GM12865 (cell line): ENCODE data around the gene SLC35F4.
A peak's percentile ranks its signal among the peaks of the same experiment; 100 is the strongest.
"Not testable (repeated sequence)": the region's sequence is repeated elsewhere in the genome, so short reads cannot be mapped to it uniquely, and the experiment has no call there.

ENCODE experiments used
- DNase-seq: peaks from one replicate; pipeline ENCODE4 v3.0.0; 2010; ENCODE audit warnings: low read depth
- H3K4me3 ChIP-seq: 2 replicates; pipeline ENCODE4 v1.5.1; 2011; ENCODE audit warnings: mild to moderate bottlenecking, low read depth, low read length, control low read depth
- CTCF ChIP-seq: IDR thresholded peaks from 2 replicates; pipeline ENCODE4 v1.5.1; 2011; ENCODE audit warnings: low read length, control low read depth, low read depth, inconsistent platforms; ENCODE audit not compliant: insufficient read depth; ENCODE audit errors: missing control alignments

The SLC35F4 gene

DNA sequence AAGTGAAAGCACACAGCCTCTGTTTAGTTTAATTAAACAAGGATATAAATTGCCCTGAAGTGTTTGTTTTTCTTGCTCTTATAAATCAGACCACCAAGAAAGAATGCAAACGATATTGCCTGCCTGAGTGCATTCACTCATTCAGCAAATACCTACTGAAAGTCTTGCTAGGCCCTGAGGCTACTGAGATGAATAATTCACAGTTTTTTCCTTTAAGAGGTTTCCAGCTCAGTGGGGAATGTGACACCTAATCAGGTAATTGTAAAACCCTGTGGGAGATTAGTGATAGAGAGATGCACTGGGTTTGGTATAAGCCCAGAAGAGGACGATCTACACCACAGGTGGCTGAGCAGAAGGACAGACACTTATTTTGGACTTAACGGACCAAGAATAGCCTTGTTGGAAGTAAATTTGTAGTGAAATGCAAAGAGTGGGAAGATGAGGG, 151.4 kb downstream of the SLC35F4 start:
- TF ChIP-seq CTCF, result no peak
- no peak for DNase-seq
- H3K4me3 ChIP-seq, result no peak overlapping the region

DNA sequence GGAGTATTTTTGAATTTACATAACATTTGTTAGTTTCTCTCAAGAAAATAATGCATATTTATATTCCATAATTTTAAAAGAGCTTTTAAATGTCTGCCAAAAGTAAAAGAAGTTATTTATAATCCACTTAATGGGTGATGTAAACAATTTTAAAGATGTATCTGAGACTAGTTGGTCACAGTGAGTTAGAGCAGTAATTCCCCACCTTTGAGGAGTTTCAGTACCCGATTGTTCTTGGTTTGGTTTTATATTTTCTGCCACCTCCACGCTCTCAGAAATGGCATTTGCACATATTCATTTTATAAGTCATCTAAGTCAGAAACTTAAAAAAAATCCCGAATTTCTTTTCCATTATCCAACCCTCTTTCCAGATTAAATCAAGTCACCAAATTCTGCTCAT, 153.2 kb downstream of the SLC35F4 start:
- DNase-seq, result no peak
- no peak for TF ChIP-seq CTCF
- H3K4me3 ChIP-seq, result no peak overlapping the region

DNA sequence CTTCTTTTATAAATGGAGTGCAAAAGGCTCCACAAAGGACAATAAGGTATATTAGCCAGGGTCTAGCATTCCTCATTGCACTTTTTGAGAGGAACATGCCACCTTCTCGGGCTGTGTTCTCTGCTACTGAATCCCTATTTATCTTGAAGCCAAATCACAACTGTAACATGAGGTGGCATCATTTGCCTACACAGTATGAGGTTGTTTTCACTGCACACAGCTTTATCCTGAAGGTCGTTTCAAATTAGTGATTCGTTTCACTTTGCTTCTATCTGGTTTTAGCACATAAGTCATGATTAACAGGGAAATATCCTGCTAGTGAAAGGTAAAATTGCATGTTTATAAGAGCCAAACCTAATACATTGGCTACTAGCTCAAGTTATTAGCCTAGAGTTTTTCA, 153.8 kb downstream of the SLC35F4 start:
- no peak for DNase-seq
- H3K4me3 ChIP-seq, result no peak overlapping the region
- TF ChIP-seq CTCF, result no peak

- no peak for TF ChIP-seq CTCF
- no peak for DNase-seq
- no peak overlapping the region for H3K4me3 ChIP-seq
These were observed 156.0 kb downstream of the SLC35F4 start for GRCh38 chr14:57709909-57710308.

DNA sequence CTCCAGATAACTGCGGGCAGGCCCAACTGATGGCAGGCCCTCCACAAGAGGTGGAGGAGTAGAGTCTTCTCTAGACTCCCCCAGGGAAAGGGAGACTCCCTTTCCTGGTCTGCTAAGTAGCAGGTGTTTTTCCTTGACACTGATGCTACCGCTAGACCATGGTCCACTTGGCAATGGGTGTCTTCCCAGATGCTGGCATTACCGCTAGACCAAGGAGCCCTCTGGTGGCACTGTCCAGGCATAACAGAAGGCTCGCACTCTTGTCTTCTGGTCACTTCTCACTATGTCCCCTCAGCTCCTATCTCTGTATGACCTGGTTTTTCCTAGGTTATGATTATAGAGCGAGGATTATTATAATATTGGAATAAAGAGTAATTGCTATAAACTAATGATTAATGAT, 156.8 kb downstream of the SLC35F4 start:
- DNase-seq, H3K4me3 ChIP-seq: not testable (repeated sequence)

GRCh38 chr14:57707219-57707618, 158.7 kb downstream of the SLC35F4 start:
- no peak overlapping the region for H3K4me3 ChIP-seq
- TF ChIP-seq CTCF, result no peak
- peak; percentile 14 for DNase-seq

GRCh38 chr14:57704763-57705162, 161.1 kb downstream of the SLC35F4 start:
- no peak for DNase-seq
- H3K4me3 ChIP-seq, result no peak overlapping the region
- TF ChIP-seq CTCF, result no peak
